SK-N-SH (cell line): ENCODE measurements around the gene CKM. TPM values are rescaled to one million over a fixed set of nuclear protein-coding genes. Genes with fewer than 3 reads are reported as not detected.

Experiments used
- CTCF ChIA-PET: fragments of 300-600, 350-600 bp; formaldehyde crosslinking; extraction: SDS; loops from one replicate; lab custom pipeline; 2021; lab: Yijun Ruan, JAX
- POLR2A ChIA-PET: fragments of 350-600 bp; sonication (Branson Sonifier 250); formaldehyde crosslinking; extraction: SDS; loops from one replicate; lab custom pipeline; 2020; ENCODE audit warnings: antibody characterized with exemption, inconsistent platforms; lab: Yijun Ruan, JAX
- DNase-seq: peaks from one replicate; pipeline ENCODE4 v3.0.0; 2012
- H2AFZ ChIP-seq: fragments of 200-600 bp; sonication (generic); 2 replicates; pipeline ENCODE4 v1.8.1; 2016; ENCODE audit warnings: antibody characterized with exemption, mild to moderate bottlenecking, low read depth
- H3F3A ChIP-seq: fragments of 200-600 bp; sonication (generic); replicated peaks from 2 replicates; pipeline ENCODE3; 2016; ENCODE audit warnings: antibody characterized with exemption, mild to moderate bottlenecking; ENCODE audit not compliant: insufficient read depth
- H3K27ac ChIP-seq, 2 experiments: fragments of 200-500 bp in 1 of 2; fragments of 200-600 bp in 1 of 2; sonication (Bioruptor generic) in 1 of 2; sonication (generic), shearing (Covaris generic) in 1 of 2; 2 replicates each; pipeline versions ENCODE4 v1.5.1 to v1.6.1; 2014 to 2016; ENCODE audit warnings: low read depth in 2 of 2, inconsistent platforms in 1 of 2, low read length in 1 of 2, mild to moderate bottlenecking in 1 of 2, mixed read lengths in 1 of 2
- H3K27me3 ChIP-seq: fragments of 200-600 bp; sonication (generic), shearing (Covaris generic); 2 replicates; pipeline ENCODE4 v1.6.1; 2016; ENCODE audit warnings: mixed run types; ENCODE audit not compliant: insufficient read depth
- H3K36me3 ChIP-seq, 2 experiments: fragments of 200-500 bp in 1 of 2; fragments of 200-600 bp in 1 of 2; sonication (Bioruptor generic) in 1 of 2; sonication (generic) in 1 of 2; replicated peaks in 1 of 2; 2 replicates each; pipeline versions ENCODE3 to v1.5.1; 2014 to 2016; ENCODE audit warnings: low read length in 1 of 2, mild to moderate bottlenecking in 1 of 2; ENCODE audit not compliant: insufficient read depth in 2 of 2, control insufficient read depth in 1 of 2
- H3K4me1 ChIP-seq, 2 experiments: fragments of 200-500 bp in 1 of 2; fragments of 200-600 bp in 1 of 2; sonication (Bioruptor generic) in 1 of 2; sonication (generic), shearing (Covaris generic) in 1 of 2; 2 replicates each; pipeline versions ENCODE4 v1.5.1 to v1.6.1; 2014 to 2016; ENCODE audit warnings: low read depth in 1 of 2, low read length in 1 of 2, mixed run types in 1 of 2; ENCODE audit not compliant: insufficient read depth in 2 of 2, control insufficient read depth in 1 of 2
- H3K4me2 ChIP-seq: fragments of 200-600 bp; sonication (generic), shearing (Covaris generic); 2 replicates; pipeline ENCODE4 v1.6.1; 2017; ENCODE audit warnings: mixed run types
- H3K4me3 ChIP-seq, 2 experiments: fragments of 200-500 bp in 1 of 2; fragments of 200-600 bp in 1 of 2; sonication (Bioruptor generic) in 1 of 2; sonication (generic), shearing (Covaris generic) in 1 of 2; 2 replicates each; pipeline versions ENCODE4 v1.5.1 to v1.8.1; 2014 to 2016; ENCODE audit warnings: low read depth in 2 of 2, inconsistent platforms in 1 of 2, low read length in 1 of 2, mild to moderate bottlenecking in 1 of 2, mixed read lengths in 1 of 2, moderate library complexity in 1 of 2
- H3K79me2 ChIP-seq: fragments of 200-600 bp; sonication (generic); 2 replicates; pipeline ENCODE4 v1.8.1; 2017; ENCODE audit warnings: mild to moderate bottlenecking; ENCODE audit not compliant: insufficient read depth
- H3K9ac ChIP-seq: fragments of 200-600 bp; sonication (generic); 2 replicates; pipeline ENCODE4 v1.6.1; 2017; ENCODE audit warnings: mixed run types
- H3K9me2 ChIP-seq: fragments of 200-600 bp; sonication (generic); 2 replicates; pipeline ENCODE4 v1.6.1; 2017; ENCODE audit warnings: mixed run types
- H3K9me3 ChIP-seq: fragments of 200-600 bp; sonication (generic); 2 replicates; pipeline ENCODE4 v1.6.1; 2017; ENCODE audit warnings: mixed run types, mild to moderate bottlenecking, moderate library complexity
- H4K20me1 ChIP-seq: fragments of 200-600 bp; sonication (generic); 2 replicates; pipeline ENCODE4 v1.6.1; 2017; ENCODE audit warnings: mild to moderate bottlenecking, mixed run types; ENCODE audit not compliant: insufficient read depth
- EZH2phosphoT487 ChIP-seq: fragments of 200-600 bp; sonication (generic); IDR thresholded peaks from 2 replicates; pipeline ENCODE4 v1.6.1; 2017; ENCODE audit warnings: low read depth, mixed run types, mild to moderate bottlenecking, antibody characterized with exemption, moderate library complexity, borderline replicate concordance
- FOSL2 ChIP-seq: IDR thresholded peaks from 2 replicates; pipeline ENCODE4 v1.4.0; 2012; ENCODE audit warnings: low read depth, mild to moderate bottlenecking, moderate library complexity, borderline replicate concordance
- GABPA ChIP-seq: IDR thresholded peaks from 2 replicates; pipeline ENCODE4 v1.4.0; 2012; ENCODE audit warnings: low read depth, mild to moderate bottlenecking
- JUND ChIP-seq: IDR thresholded peaks from 2 replicates; pipeline ENCODE4 v1.4.0; 2012
- MXI1 ChIP-seq: IDR thresholded peaks from 2 replicates; pipeline ENCODE4 v1.6.1; 2012; ENCODE audit warnings: mild to moderate bottlenecking, low read depth, low read length, improper control_type of control experiment
- NFIC ChIP-seq: IDR thresholded peaks from 2 replicates; pipeline ENCODE4 v1.4.0; 2012; ENCODE audit warnings: borderline replicate concordance
- RXRA ChIP-seq: IDR thresholded peaks from 2 replicates; pipeline ENCODE4 v1.4.0; 2012; ENCODE audit warnings: low read depth, mild to moderate bottlenecking, borderline replicate concordance
- SMC3 ChIP-seq: IDR thresholded peaks from 2 replicates; pipeline ENCODE4 v1.6.1; 2012; ENCODE audit warnings: low read depth, low read length, improper control_type of control experiment
- TAF1 ChIP-seq: IDR thresholded peaks from 2 replicates; pipeline ENCODE4 v1.6.1; 2012; ENCODE audit warnings: low read depth, mild to moderate bottlenecking, low read length, moderate library complexity, borderline replicate concordance
- WGBS: methylation state at CpG from one replicate; pipeline ENCODE4 v1.1.6; 2017; ENCODE audit warnings: low lambda C conversion rate; 5-methylcytosine and 5-hydroxymethylcytosine counted together
- polyA plus RNA-seq, 3 experiments: library from polyadenylated mRNA; depleted of rRNA; stranded (reverse); fragments of >200 nt; gene quantifications; 2 replicates each; pipeline ENCODE4 v1.2.3, GENCODE V29; 2012
- TF ChIP-seq, protein P1 (sequence below): fragments of 150-350 bp; IDR thresholded peaks from 2 replicates; pipeline ENCODE4 v1.6.1; 2016; ENCODE audit warnings: mild to moderate bottlenecking, low read depth, low read length
- TF ChIP-seq, protein P2 (sequence below): IDR thresholded peaks from 2 replicates; pipeline ENCODE4 v1.4.0; 2012; ENCODE audit warnings: low read depth, borderline replicate concordance
- TF ChIP-seq, protein P3 (sequence below): IDR thresholded peaks from 2 replicates; pipeline ENCODE4 v1.4.0; 2012; ENCODE audit warnings: low read depth, borderline replicate concordance
- TF ChIP-seq, protein P4 (sequence below): fragments of 150-350 bp; IDR thresholded peaks from 2 replicates; pipeline ENCODE4 v1.6.1; 2017; ENCODE audit warnings: antibody characterized with exemption, low read length, low read depth, borderline replicate concordance

The CKM gene
- polyA plus RNA-seq, 1 of the 3 experiments (the other 2 are of a cell fraction): 0.05 TPM

DNA sequence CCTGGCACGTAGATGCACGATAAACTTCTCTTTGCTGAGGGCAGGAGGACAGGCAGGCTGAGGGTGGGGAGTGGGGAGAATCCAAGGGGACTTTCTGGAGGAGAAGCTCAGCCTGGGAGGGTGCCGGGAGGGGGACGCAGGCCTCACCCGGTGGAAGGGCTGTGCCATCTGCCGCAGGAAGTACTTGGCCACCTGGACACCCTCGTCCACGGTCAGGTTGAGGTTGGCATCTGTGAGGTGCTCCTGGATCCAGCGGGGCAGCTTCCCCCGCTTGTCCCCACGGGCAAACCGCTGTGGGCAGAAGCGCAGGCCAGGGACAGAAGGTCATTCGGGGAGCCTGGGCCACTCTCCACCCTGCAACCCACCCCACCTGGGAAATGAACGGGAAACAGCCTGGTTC, 29.4 kb upstream of the CKM start:
- Histone ChIP-seq H3K4me2 (no peak overlapping the region), H3F3A (peaks cover 3% of the 10 kb centered on the region), H3K9me3 (no peaks in the 10 kb centered on the region), H4K20me1 (no peaks in the 10 kb centered on the region), H2AFZ (no peak overlapping the region), H3K79me2 (no peaks in the 10 kb centered on the region), H3K9ac (no peak overlapping the region), H3K27me3 (no peaks in the 10 kb centered on the region), H3K9me2 (no peaks in the 10 kb centered on the region), H3K36me3 (peaks cover 14 to 48% of the 10 kb centered on the region in 2 experiments), H3K27ac (no peak overlapping the region), H3K4me1 (no peaks in the 10 kb centered on the region; a peak in 1 of 4 replicates), H3K4me3 (no peak overlapping the region)
- POLR2A ChIA-PET: no interaction called here
- TF ChIP-seq GABPA (no peak), FOSL2 (no peak)
- TF ChIP-seq, protein P1, sequence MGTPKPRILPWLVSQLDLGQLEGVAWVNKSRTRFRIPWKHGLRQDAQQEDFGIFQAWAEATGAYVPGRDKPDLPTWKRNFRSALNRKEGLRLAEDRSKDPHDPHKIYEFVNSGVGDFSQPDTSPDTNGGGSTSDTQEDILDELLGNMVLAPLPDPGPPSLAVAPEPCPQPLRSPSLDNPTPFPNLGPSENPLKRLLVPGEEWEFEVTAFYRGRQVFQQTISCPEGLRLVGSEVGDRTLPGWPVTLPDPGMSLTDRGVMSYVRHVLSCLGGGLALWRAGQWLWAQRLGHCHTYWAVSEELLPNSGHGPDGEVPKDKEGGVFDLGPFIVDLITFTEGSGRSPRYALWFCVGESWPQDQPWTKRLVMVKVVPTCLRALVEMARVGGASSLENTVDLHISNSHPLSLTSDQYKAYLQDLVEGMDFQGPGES: no peak
- DNase-seq: no peak
- CTCF ChIA-PET: interaction anchor here (5.1 kb wide), 1 partner anchor 14 kb away, joined by 30 read pairs; no protein-coding TSS in a partner anchor
- WGBS: 85% methylated on average over 4 of the region's 15 CpGs

DNA sequence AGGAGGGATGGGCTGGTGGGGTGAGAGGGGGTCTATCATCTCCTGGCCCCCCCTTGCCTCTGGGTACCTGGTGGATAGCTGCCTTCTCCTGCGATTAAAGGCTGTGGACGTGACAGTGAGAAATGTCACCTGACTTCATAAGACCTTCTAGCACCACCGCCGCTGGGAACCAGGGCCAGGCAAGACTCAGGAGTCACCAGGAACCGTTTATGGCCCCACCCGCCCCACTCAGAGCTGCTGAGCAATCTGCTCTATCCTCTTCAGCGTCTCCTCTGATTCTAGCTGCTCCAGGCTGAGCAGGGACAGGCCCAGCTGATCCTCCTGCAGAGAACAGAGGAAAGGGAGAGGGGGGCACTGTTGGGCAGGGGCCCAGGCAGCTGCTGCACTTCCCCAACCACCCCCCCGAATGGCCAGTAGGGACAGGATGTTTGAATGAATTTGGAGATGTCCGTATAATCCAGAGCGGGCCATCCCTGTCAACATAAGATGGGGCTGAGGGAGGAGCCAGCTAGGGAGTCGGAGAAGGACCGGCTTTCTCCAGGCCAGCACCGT, 28.8 kb upstream of the CKM start:
- Histone ChIP-seq H3K9me3 (no peaks in the 10 kb centered on the region), H3K36me3 (peaks cover 10 to 45% of the 10 kb centered on the region in 2 experiments), H3K27me3 (no peaks in the 10 kb centered on the region), H3K79me2 (no peaks in the 10 kb centered on the region), H3F3A (peaks cover 3% of the 10 kb centered on the region), H4K20me1 (no peaks in the 10 kb centered on the region), H3K27ac (no peak overlapping the region), H3K9ac (no peak overlapping the region), H3K4me2 (no peak overlapping the region), H3K9me2 (no peaks in the 10 kb centered on the region), H3K4me1 (no peaks in the 10 kb centered on the region; a peak in 1 of 4 replicates), H3K4me3 (no peak overlapping the region), H2AFZ (no peak overlapping the region)
- DNase-seq: no peak
- TF ChIP-seq EZH2phosphoT487 (no peak), JUND (no peak), NFIC (no peak), TAF1 (no peak), RXRA (no peak), FOSL2 (no peak), SMC3 (no peak), GABPA (no peak), MXI1 (no peak)
- TF ChIP-seq, protein P2, sequence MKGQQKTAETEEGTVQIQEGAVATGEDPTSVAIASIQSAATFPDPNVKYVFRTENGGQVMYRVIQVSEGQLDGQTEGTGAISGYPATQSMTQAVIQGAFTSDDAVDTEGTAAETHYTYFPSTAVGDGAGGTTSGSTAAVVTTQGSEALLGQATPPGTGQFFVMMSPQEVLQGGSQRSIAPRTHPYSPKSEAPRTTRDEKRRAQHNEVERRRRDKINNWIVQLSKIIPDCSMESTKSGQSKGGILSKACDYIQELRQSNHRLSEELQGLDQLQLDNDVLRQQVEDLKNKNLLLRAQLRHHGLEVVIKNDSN: no peak
- TF ChIP-seq, protein P3, sequence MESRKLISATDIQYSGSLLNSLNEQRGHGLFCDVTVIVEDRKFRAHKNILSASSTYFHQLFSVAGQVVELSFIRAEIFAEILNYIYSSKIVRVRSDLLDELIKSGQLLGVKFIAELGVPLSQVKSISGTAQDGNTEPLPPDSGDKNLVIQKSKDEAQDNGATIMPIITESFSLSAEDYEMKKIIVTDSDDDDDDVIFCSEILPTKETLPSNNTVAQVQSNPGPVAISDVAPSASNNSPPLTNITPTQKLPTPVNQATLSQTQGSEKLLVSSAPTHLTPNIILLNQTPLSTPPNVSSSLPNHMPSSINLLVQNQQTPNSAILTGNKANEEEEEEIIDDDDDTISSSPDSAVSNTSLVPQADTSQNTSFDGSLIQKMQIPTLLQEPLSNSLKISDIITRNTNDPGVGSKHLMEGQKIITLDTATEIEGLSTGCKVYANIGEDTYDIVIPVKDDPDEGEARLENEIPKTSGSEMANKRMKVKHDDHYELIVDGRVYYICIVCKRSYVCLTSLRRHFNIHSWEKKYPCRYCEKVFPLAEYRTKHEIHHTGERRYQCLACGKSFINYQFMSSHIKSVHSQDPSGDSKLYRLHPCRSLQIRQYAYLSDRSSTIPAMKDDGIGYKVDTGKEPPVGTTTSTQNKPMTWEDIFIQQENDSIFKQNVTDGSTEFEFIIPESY: no peak
- TF ChIP-seq, protein P1: no peak
- TF ChIP-seq, protein P4, sequence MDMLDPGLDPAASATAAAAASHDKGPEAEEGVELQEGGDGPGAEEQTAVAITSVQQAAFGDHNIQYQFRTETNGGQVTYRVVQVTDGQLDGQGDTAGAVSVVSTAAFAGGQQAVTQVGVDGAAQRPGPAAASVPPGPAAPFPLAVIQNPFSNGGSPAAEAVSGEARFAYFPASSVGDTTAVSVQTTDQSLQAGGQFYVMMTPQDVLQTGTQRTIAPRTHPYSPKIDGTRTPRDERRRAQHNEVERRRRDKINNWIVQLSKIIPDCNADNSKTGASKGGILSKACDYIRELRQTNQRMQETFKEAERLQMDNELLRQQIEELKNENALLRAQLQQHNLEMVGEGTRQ: no peak
- WGBS: 83% methylated on average over 9 of the region's 13 CpGs
- ChIA-PET POLR2A (no interaction called here), CTCF (interaction anchor here (5.1 kb wide), 1 partner anchor 13 kb away, joined by 30 read pairs; no protein-coding TSS in a partner anchor)
